Tibial nerve (tissue), 3 donors: ENCODE measurements around the gene TTC17.

Experiments
- POLR2A ChIP-seq, 2 donors: fragments of 450-650 bp; IDR thresholded peaks; one replicate each; pipeline ENCODE4 v1.6.1; 2017; ENCODE audit warnings: antibody characterized with exemption in 2 of 2, mild to moderate bottlenecking in 2 of 2, moderate library complexity in 2 of 2
- TF ChIP-seq, protein P1 (sequence below), 5 experiments: fragments of 200-600 bp in 3 of 5; fragments of 450-650 bp in 2 of 5; sonication (generic) in 3 of 5; IDR thresholded peaks; one replicate each; pipeline ENCODE4 v1.5.1; 2016 to 2019; ENCODE audit warnings: antibody characterized with exemption in 5 of 5, mild to moderate bottlenecking in 3 of 5, moderate library complexity in 2 of 5

DNA sequence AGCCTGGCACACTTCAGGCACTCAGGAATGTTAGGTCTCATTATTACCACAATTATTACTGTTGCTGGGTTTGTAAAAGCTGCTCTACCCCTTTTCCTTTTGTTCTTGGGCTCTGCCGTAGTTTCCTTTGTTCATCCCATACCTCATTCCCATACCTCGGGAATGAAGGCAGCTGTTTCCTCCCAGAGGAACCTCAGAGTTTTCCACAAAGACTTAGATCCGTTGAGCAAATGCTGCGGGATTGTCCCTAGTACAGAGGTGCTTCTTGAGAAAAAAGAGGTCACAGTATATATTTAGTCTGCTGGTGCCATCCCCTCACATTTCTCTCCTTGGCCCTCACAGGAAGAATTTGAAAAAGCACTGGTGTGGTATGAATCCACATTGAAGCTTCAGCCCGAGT lies 134.7 kb downstream of the TTC17 start:
- TF ChIP-seq, protein P1, sequence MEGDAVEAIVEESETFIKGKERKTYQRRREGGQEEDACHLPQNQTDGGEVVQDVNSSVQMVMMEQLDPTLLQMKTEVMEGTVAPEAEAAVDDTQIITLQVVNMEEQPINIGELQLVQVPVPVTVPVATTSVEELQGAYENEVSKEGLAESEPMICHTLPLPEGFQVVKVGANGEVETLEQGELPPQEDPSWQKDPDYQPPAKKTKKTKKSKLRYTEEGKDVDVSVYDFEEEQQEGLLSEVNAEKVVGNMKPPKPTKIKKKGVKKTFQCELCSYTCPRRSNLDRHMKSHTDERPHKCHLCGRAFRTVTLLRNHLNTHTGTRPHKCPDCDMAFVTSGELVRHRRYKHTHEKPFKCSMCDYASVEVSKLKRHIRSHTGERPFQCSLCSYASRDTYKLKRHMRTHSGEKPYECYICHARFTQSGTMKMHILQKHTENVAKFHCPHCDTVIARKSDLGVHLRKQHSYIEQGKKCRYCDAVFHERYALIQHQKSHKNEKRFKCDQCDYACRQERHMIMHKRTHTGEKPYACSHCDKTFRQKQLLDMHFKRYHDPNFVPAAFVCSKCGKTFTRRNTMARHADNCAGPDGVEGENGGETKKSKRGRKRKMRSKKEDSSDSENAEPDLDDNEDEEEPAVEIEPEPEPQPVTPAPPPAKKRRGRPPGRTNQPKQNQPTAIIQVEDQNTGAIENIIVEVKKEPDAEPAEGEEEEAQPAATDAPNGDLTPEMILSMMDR (IDR thresholded peaks at IDR 0.05), result no peak
- TF ChIP-seq POLR2A (IDR thresholded peaks at IDR 0.05), result no peak
